Gastroesophageal sphincter (tissue), 3 donors: ENCODE results near the gene TMC6.

Source experiments
- POLR2A ChIP-seq, 2 donors: fragments of 450-650 bp; IDR thresholded peaks; one replicate each; pipeline ENCODE4 v1.6.1; 2017; ENCODE audit warnings: antibody characterized with exemption in 2 of 2, mild to moderate bottlenecking in 2 of 2, moderate library complexity in 1 of 2
- TF ChIP-seq, protein P1 (sequence below), 4 experiments: fragments of 200-600 bp in 2 of 4; fragments of 450-650 bp in 2 of 4; sonication (generic) in 1 of 4; IDR thresholded peaks; one replicate each; pipeline ENCODE4 v1.5.1; 2017 to 2019; ENCODE audit warnings: antibody characterized with exemption in 4 of 4, mild to moderate bottlenecking in 2 of 4, moderate library complexity in 2 of 4

- TF ChIP-seq, protein P1, sequence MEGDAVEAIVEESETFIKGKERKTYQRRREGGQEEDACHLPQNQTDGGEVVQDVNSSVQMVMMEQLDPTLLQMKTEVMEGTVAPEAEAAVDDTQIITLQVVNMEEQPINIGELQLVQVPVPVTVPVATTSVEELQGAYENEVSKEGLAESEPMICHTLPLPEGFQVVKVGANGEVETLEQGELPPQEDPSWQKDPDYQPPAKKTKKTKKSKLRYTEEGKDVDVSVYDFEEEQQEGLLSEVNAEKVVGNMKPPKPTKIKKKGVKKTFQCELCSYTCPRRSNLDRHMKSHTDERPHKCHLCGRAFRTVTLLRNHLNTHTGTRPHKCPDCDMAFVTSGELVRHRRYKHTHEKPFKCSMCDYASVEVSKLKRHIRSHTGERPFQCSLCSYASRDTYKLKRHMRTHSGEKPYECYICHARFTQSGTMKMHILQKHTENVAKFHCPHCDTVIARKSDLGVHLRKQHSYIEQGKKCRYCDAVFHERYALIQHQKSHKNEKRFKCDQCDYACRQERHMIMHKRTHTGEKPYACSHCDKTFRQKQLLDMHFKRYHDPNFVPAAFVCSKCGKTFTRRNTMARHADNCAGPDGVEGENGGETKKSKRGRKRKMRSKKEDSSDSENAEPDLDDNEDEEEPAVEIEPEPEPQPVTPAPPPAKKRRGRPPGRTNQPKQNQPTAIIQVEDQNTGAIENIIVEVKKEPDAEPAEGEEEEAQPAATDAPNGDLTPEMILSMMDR (IDR thresholded peaks at IDR 0.05): no peak
- TF ChIP-seq POLR2A (IDR thresholded peaks at IDR 0.05): no peak
Measured at GRCh38 chr17:78110363-78111015, 18.1 kb downstream of the TMC6 start.
